ENCODE measurements around the gene OR1B1. TPM values are rescaled to one million over a fixed set of nuclear protein-coding genes. Genes with fewer than 3 reads are reported as not detected.

Gene OR1B1
- 1 to 10 TPM in 2 of 4 donors, under 1 TPM in 1, not detected in 1; 0.67 to 2.0 (median 1.1) TPM for total RNA-seq

GRCh38 chr9:122657527-122657926 is at the start of gene OR1B1:
OR1B1 (minus strand) TSS chr9:122657627.
- no peaks in the 10 kb centered on the region for H3K4me1 ChIP-seq
- no peak for DNase-seq
- no peak for TF ChIP-seq POLR2A (IDR thresholded peaks at IDR 0.05)
- TF ChIP-seq, protein P1, sequence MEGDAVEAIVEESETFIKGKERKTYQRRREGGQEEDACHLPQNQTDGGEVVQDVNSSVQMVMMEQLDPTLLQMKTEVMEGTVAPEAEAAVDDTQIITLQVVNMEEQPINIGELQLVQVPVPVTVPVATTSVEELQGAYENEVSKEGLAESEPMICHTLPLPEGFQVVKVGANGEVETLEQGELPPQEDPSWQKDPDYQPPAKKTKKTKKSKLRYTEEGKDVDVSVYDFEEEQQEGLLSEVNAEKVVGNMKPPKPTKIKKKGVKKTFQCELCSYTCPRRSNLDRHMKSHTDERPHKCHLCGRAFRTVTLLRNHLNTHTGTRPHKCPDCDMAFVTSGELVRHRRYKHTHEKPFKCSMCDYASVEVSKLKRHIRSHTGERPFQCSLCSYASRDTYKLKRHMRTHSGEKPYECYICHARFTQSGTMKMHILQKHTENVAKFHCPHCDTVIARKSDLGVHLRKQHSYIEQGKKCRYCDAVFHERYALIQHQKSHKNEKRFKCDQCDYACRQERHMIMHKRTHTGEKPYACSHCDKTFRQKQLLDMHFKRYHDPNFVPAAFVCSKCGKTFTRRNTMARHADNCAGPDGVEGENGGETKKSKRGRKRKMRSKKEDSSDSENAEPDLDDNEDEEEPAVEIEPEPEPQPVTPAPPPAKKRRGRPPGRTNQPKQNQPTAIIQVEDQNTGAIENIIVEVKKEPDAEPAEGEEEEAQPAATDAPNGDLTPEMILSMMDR (IDR thresholded peaks at IDR 0.05): no peak
- no peak within 1 kb of the TSS for H3K27ac ChIP-seq
- H3K36me3 ChIP-seq: no peaks in the 10 kb centered on the region
- 91 to 95% methylated on average over 3 of the region's 3 CpGs for WGBS, 2 donors
- H3K27me3 ChIP-seq: no peaks in the 10 kb centered on the region
- H3K9me3 ChIP-seq: no peaks in the 10 kb centered on the region
- intact Hi-C loops (cut with DNase I): no loop called here
- H3K4me3 ChIP-seq (replicated peaks in 1 of 3): no peak within 1 kb of the TSS

- no peak overlapping the region for H3K27ac ChIP-seq
- no peak for TF ChIP-seq POLR2A (IDR thresholded peaks at IDR 0.05)
- TF ChIP-seq, protein P1 (IDR thresholded peaks at IDR 0.05): no peak
- H3K4me1 ChIP-seq: no peaks in the 10 kb centered on the region
- WGBS, 2 donors: 92 to 94% methylated on average over 1 of the region's 1 CpG
- H3K9me3 ChIP-seq: no peaks in the 10 kb centered on the region
- no peaks in the 10 kb centered on the region for H3K36me3 ChIP-seq
- intact Hi-C loops (cut with DNase I): no loop called here
- H3K4me3 ChIP-seq (replicated peaks in 1 of 3): no peak overlapping the region
- no peak for DNase-seq
- H3K27me3 ChIP-seq: no peaks in the 10 kb centered on the region
Measured at GRCh38 chr9:122695696-122696095, 38.3 kb upstream of the OR1B1 start.

GRCh38 chr9:122684851-122685250 is 27.4 kb upstream of the OR1B1 start:
- H3K4me1 ChIP-seq: no peaks in the 10 kb centered on the region
- H3K27ac ChIP-seq: no peak overlapping the region
- H3K36me3 ChIP-seq: no peaks in the 10 kb centered on the region
- H3K9me3 ChIP-seq: no peaks in the 10 kb centered on the region
- no peak for DNase-seq
- no peaks in the 10 kb centered on the region for H3K27me3 ChIP-seq
- no peak overlapping the region for H3K4me3 ChIP-seq (replicated peaks in 1 of 3)
- intact Hi-C loops (cut with DNase I): no loop called here
- TF ChIP-seq, protein P1 (IDR thresholded peaks at IDR 0.05): no peak
- TF ChIP-seq POLR2A (IDR thresholded peaks at IDR 0.05): no peak

GRCh38 chr9:122672481-122672880 is 15.1 kb upstream of the OR1B1 start:
- no peak for TF ChIP-seq POLR2A (IDR thresholded peaks at IDR 0.05)
- TF ChIP-seq, protein P1 (IDR thresholded peaks at IDR 0.05): no peak
- Histone ChIP-seq H3K36me3 (no peaks in the 10 kb centered on the region), H3K27me3 (no peaks in the 10 kb centered on the region), H3K4me1 (no peaks in the 10 kb centered on the region), H3K27ac (no peak overlapping the region), H3K4me3 (replicated peaks in 1 of 3) (no peak overlapping the region), H3K9me3 (no peaks in the 10 kb centered on the region)
- WGBS, 2 donors: 93 to 94% methylated on average over 2 of the region's 2 CpGs
- intact Hi-C loops (cut with DNase I): no loop called here
- no peak for DNase-seq

GRCh38 chr9:122661416-122661815 is 4.0 kb upstream of the OR1B1 start, which contains the start of gene OR1L1:
OR1L1 (plus strand) TSS chr9:122661716; CDS start chr9:122661716, 0 bp downstream.
- Histone ChIP-seq H3K27ac (no peak within 1 kb of the TSS), H3K36me3 (no peaks in the 10 kb centered on the region), H3K4me1 (no peaks in the 10 kb centered on the region), H3K27me3 (no peaks in the 10 kb centered on the region), H3K9me3 (no peaks in the 10 kb centered on the region), H3K4me3 (replicated peaks in 1 of 3) (no peak within 1 kb of the TSS)
- no peak for TF ChIP-seq POLR2A (IDR thresholded peaks at IDR 0.05)
- TF ChIP-seq, protein P1 (IDR thresholded peaks at IDR 0.05): no peak
- intact Hi-C loops (cut with DNase I): no loop called here
- 68 to 74% methylated on average over 2 of the region's 2 CpGs for WGBS, 2 donors
- DNase-seq: no peak
